Retinal pigment epithelial cell (primary cell): ENCODE results near the gene RAB43.

Source experiments
- DNase-seq: peaks from one replicate; pipeline ENCODE4 v3.0.0-alpha.2; 2010; ENCODE audit warnings: low read depth
- H3K4me3 ChIP-seq: 2 replicates; pipeline ENCODE4 v1.5.1; 2011; ENCODE audit warnings: mild to moderate bottlenecking, low read length, control low read depth, moderate library complexity
- TF ChIP-seq, protein P1 (sequence below): conservative IDR thresholded peaks from 2 replicates; pipeline ENCODE4 v1.5.1; 2011; ENCODE audit warnings: low read depth, low read length, control low read depth, inconsistent platforms

RAB43 gene

DNA sequence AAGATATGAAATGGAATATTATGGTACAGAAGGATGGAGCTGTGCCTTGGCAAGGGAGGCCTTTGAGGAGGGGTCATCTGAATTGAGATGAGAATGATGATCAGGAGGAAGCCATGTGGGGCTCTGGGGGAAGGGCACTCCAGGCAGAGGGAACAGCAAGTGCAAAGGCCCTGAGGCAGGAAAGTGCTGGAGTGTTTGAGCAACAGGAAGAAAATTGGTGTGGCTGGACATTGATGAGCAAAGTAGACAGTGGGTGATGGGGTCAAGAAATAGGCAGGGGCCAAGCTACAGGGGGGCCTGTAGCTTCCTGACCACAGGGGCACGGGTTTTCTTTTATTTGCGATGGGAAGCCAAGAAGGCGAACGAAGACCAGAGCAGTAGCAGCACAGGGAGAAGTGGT, 64.4 kb downstream of the RAB43 start:
- no peak for DNase-seq
- H3K4me3 ChIP-seq = no peak overlapping the region
- TF ChIP-seq, protein P1, sequence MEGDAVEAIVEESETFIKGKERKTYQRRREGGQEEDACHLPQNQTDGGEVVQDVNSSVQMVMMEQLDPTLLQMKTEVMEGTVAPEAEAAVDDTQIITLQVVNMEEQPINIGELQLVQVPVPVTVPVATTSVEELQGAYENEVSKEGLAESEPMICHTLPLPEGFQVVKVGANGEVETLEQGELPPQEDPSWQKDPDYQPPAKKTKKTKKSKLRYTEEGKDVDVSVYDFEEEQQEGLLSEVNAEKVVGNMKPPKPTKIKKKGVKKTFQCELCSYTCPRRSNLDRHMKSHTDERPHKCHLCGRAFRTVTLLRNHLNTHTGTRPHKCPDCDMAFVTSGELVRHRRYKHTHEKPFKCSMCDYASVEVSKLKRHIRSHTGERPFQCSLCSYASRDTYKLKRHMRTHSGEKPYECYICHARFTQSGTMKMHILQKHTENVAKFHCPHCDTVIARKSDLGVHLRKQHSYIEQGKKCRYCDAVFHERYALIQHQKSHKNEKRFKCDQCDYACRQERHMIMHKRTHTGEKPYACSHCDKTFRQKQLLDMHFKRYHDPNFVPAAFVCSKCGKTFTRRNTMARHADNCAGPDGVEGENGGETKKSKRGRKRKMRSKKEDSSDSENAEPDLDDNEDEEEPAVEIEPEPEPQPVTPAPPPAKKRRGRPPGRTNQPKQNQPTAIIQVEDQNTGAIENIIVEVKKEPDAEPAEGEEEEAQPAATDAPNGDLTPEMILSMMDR = no peak

DNA sequence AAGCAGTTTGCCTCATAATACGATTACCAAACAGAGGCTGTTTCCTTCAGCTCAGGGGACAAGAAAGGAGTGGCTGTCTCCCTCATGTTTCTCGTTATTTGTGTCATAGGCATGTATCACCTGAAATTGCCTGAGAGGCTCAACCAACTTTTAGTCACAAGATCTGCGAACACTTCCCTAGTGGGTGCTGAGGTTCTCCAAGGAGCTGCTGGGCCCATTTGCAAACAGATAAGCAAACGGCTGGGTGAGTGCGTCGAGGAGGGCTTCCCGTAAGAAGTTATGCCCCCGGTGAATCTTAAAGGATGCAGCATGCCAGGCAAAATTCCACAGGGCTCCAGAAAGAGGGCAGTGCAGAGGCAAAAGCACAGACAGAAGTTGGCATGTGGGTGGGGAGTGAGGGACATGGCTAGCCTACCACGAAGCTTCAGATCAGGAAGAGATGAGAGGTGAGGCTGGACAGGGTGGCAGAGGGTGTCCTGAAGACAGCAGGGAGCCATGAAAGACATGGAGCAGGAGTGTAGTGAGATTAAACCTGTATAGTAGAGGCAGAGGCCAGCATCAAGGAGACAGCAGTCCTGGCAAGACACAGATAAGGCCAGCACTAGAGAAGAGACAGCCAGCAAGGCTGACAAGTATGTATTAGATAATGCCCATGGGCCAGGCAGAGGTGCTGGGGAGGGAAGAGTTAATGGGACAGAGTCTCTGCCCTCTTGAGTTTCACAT, 65.0 kb downstream of the RAB43 start:
- no peak for DNase-seq
- TF ChIP-seq, protein P1 = no peak
- no peak overlapping the region for H3K4me3 ChIP-seq

DNA sequence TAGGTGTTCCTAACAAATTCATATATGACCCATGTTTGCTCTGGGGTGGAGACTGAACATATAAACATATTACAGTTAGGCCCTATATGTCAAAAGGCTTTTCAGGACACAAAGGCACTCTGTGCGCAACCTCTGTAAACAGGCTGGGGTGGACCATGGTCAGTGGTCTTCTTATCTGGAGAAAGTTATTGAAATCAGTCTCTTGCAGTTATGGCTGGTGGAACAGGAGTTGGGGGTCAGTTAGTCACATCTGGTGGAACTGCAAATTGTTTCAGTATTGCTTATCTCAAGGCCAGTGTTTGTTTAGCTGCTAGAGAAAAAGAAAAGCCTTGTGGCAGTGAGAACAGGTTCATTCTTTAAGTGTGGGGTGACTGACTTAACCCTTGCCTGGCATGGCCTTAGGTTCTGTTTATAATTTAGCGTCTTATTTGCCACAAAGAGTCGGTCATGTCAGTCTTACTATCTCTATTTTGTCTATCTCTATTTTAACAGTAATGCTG, 66.9 kb downstream of the RAB43 start:
- TF ChIP-seq, protein P1 = no peak
- DNase-seq = no peak
- H3K4me3 ChIP-seq = no peak overlapping the region

DNA sequence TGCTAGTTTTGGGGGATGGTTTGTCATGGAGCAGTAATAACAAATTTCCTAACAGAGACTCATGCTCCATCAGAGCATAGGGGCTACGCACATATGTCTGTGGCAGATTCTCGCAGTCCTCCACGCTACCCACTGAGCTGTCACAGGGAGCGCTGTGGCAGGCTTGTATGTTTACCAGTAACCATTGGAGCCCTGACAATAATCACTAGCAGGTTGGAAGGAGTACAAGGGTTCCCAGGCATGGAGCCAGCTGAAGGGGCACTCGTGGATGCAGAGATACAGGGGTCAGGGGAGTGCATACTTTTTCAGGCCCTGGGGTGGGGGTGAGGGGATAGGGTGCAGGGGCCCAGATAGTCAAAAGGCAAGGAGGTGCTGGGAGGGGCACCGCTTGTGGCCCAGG, 68.9 kb downstream of the RAB43 start:
- TF ChIP-seq, protein P1 = no peak
- H3K4me3 ChIP-seq = no peak overlapping the region

DNA sequence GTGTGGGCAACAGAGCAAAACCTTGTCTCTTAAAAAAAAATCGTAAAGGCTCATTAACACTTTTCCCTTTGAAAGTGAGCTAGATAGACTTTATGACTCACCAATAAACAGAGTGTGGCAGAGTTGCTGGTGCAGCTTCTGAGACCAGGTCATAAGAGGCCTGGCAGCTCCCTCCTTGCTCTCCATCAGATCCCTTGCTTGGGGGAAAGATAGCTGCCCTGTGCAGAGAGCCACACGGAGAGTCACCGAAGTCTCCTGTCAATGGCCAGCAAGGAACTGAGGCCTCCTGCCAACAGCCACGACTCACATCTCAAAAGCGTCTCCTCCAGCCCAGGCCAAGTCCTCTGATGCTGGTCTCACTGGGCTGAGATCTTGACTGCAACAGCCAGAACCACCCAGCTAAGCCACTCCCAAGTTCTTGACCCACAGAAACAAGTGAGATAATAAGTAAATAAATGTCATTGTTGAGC, 69.7 kb downstream of the RAB43 start:
- no peak for DNase-seq
- TF ChIP-seq, protein P1 = no peak
- no peak overlapping the region for H3K4me3 ChIP-seq

More for the DNA sequence above, 68.9 kb downstream of the RAB43 start:
- DNase-seq = no peak

DNA sequence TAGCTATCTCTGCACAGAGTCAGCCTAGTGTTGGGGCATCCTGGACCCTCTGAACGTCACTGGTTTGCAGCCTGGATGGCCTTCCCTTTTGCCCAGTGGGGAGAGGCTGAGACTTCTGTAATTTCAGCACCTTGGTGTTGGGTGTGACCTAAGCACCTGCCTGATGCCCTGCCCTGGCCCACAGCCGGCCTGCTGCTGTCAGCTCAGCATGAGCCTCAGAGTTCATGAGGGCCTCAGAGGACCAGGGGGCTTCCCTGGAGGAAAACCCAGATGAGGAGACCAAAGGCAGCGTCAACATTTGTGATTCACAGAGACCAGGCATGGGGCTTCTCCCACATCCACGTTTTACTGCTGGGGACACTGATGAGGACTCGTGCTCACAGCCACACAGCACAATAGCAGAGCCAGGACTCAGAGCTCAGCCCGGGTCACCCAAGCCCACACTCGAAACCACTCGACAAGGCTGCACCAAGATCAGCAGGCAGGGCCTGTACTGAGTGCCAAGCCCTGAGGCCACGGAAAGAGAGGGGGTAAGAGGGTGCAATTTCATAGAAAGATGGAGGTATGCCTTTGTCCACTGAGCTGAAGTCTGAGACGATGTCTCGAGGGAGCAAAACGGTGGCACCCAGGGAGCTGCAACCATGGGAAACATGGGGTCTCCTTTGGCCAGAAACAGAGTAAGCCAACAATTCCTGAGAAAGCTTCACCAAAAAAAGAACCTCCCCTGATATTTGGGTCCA, 70.9 kb downstream of the RAB43 start:
- H3K4me3 ChIP-seq = no peak overlapping the region
- TF ChIP-seq, protein P1 = no peak
- no peak for DNase-seq

DNA sequence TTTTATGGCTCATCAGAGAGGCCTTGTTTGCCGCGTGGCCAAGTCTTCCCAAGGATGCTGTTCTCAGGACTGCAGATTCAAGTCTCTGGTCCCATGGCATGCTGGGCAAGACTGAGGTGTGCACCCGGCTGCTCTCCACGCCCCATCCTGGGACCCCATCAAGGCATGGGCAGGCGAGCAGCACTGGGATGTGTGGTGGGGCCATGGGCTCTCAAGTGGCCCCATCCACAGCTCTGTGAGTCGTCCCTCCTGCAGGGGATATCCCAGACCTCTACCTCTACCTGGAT, 74.1 kb downstream of the RAB43 start:
- H3K4me3 ChIP-seq = no peak overlapping the region
- no peak for DNase-seq
- TF ChIP-seq, protein P1 = no peak
